22Rv1 (cell line): ENCODE results near the gene PGAM2.
"Not testable (repeated sequence)": the region's sequence is repeated elsewhere in the genome, so short reads cannot be mapped to it uniquely, and the experiment has no call there.

Experiments
- H3K27ac ChIP-seq: fragments of 450-650 bp; 2 replicates; pipeline ENCODE4 v1.5.1; 2017
- TF ChIP-seq, protein P1 (sequence below): fragments of 450-650 bp; IDR thresholded peaks from 2 replicates; pipeline ENCODE4 v1.5.1; 2017; ENCODE audit warnings: mild to moderate bottlenecking

The PGAM2 gene

DNA sequence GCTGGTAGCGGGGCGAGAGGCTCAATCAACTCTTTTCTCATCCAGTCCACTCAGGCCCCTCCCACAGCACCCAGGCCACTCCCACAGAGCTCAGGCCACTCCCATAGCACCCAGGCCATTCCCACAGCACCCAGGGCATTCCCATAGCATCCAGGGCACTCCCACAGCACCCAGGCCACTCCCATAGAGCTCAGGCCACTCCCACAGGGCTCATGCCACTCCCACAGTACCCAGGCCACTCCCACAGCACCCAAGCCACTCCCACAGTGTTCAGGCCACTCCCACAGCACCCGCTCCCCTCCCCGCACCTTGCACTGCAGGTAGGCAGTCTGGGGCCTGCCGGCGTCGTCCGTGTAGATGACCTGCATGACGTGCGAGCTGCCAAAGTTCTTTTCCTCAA, 29.0 kb downstream of the PGAM2 start:
- peak overlapping the region; percentile 50 for H3K27ac ChIP-seq

DNA sequence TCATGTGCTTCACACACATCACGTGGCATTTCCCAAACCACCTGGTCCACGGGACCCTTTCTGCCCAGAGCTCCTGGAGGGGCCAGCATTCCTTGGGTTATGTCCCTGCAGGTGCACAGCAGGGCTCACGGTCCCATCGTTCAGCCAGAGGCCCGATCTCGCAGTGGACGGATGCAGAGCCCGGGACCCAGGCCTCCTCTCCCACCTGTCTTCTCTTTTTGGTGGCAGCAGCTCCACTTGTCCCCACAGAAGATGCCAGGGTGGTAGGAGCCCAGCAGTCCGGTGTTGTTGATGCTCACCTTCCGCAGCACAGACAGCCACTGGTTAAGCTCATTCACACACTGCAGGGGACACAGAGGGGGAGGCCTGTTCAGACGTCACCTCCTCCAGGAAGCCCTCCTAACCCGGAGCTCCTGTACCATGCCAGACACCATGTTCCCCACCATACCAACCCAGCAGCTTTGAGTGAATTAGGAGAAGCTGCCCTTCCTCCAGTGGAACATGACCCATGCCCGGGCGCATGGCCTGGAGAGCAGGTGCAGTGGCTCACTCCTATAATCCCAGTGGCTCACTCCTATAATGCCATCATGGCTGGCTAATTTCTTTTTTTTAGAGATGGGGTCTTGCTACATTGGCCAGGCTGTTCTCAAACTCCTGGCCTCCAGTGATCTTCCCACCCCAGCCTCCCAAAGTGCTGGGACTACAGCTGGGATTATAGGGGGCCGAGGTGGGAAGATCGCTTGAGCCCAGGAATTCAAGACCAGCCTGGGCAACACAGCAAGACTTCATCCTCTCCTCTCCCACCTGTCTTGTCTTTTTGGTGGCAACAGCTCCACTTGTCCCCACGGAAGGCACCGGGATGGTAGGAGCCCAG, 31.2 kb downstream of the PGAM2 start:
- not testable (repeated sequence) for H3K27ac ChIP-seq

DNA sequence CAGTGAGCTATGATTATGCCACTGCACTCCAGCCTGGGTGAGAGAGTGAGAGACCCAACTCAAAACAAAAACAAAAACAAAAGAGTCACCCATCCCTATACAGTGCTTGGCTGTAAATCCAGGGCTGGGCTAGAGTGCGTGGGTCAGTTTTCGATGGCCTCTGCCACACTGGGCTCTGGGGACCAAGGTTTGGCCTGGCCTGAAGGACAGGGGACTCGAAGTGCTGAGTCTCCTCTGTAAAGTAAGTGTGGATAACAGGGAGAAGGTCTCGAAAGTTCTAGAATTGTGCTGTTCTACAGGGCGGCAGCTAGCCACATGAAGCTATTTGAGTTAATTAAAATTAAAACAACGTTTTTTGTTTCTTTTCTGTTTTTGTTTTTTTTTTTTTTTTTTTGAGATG, 33.3 kb downstream of the PGAM2 start:
- not testable (repeated sequence) for H3K27ac ChIP-seq

DNA sequence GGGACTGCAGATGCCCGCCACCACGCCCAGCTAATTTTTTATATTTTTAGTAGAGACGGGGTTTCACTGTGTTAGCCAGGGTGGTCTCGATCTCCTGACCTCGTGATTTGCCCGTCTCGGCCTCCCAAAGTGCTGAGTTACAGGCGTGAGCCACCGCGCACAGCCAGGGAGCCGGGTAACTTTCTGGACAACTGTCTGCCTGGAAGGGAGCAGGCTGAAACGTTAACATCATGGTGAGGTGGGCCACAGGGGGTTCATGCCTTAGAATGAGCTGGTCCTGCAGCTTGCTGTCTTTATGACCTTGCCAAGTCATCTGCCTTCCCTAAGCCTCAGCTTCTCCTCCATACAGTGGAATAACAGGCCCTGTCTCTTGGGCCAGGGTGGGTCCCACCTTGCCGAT, 34.0 kb downstream of the PGAM2 start:
- H3K27ac ChIP-seq: not testable (repeated sequence)

DNA sequence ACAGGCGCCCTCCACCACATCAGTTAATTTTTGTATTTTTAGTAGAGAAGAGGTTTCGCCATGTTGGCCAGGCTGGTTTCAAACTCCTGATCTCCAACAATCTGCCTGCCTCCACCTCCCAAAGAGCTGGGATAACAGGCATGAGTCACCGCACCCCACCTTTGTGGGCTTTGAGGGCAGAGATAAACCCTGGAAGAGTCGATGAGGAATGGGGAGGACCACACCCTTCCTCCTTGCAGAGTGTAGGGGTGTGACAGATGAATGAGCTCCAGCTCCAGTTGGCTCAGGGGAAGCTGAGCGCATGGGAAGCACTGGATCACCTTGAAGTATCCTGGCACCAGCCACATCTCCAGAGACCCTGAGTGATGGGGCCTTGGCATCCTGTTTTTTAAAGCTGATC, 35.3 kb downstream of the PGAM2 start:
- not testable (repeated sequence) for H3K27ac ChIP-seq

DNA sequence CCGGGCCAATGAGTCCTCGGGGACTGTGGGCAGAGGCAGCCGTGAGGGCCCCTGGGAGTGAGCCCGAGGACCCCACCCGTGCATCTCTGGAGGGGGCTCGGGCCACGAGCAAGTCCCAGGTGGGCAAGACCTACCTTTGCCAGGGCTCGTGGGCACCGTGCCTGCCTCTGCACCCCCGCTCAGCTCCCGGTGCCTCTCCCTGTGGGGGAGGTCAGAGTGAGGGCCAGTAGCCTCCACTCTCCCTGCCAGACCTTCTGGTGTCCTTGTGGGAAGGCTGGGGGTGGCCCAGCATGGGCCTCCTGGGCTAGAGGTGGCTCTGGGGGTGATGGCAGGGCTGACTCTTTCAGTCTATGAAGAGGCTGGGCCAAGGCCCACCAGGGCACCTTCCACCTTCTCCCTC, 35.9 kb downstream of the PGAM2 start:
- not testable (repeated sequence) for H3K27ac ChIP-seq

DNA sequence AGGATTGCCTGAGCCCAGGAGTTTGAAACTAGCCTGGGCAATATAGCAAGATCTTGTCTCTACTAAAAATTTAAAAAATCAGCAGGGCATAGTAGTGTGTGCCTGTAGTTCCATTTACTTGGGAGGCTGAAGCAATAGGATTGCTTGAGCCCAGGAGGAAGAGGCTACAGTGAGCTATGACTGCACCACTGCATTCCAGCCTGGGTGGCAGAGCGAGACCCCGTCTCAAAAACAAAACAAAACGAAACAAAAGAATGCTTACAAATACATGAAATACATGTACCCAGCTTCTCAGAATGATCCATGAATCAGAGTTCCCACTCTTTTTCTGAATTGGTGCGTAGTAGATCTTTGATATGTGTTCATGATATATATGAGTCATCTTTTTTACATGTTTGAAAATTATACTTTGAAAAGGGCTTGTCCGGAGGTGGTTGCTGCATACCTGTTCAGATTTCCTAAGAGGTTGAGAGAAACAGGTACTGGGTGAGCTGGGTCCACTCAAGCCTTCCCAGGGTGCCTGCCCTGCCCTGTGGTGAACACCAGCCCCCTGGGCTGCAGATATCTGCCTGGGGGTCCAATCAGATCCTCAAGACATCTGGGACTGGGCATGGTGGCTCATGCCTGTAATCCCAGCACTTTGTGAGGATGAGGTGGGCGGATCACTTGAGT, 42.4 kb downstream of the PGAM2 start:
- peak overlapping the region; percentile 61 for H3K27ac ChIP-seq

DNA sequence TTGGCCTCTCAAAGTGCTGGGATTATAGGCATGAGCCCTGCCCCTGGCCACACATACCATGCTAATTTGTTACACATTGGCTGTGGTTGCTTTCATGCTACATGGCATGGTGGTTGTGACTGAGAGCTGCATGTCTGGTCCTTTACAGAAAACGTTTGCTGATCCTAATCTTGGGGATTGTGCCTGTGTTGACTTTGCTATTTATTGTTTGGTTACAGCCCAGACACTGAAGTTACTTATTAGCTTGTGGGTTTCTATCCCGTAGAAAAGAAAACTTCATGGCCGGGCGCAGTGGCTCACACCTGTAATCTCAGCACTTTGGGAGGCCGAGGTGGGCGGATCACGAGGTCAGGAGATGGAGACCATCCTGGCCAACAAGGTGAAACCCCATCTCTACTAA, 43.3 kb downstream of the PGAM2 start:
- peak overlapping the region; percentile 61 for H3K27ac ChIP-seq

DNA sequence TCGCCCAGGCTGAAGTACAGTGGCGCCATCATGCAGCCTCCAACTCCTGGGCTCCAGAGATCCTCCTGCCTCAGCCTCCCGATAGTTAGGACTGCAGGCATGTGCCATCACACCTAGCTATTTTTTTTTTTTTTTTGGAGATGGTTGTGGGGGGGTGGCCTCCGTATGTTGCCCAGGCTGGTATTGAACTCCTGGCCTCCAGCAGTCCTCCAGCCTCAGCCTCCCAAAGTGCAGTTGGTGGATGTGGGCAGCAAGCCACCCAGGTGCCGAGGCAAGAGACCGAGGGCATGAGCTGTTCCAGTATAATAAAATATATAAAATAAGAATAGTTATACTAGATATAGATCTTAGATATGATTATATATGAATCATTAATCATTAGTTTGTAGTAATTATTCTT, 45.5 kb downstream of the PGAM2 start:
- H3K27ac ChIP-seq: not testable (repeated sequence)

DNA sequence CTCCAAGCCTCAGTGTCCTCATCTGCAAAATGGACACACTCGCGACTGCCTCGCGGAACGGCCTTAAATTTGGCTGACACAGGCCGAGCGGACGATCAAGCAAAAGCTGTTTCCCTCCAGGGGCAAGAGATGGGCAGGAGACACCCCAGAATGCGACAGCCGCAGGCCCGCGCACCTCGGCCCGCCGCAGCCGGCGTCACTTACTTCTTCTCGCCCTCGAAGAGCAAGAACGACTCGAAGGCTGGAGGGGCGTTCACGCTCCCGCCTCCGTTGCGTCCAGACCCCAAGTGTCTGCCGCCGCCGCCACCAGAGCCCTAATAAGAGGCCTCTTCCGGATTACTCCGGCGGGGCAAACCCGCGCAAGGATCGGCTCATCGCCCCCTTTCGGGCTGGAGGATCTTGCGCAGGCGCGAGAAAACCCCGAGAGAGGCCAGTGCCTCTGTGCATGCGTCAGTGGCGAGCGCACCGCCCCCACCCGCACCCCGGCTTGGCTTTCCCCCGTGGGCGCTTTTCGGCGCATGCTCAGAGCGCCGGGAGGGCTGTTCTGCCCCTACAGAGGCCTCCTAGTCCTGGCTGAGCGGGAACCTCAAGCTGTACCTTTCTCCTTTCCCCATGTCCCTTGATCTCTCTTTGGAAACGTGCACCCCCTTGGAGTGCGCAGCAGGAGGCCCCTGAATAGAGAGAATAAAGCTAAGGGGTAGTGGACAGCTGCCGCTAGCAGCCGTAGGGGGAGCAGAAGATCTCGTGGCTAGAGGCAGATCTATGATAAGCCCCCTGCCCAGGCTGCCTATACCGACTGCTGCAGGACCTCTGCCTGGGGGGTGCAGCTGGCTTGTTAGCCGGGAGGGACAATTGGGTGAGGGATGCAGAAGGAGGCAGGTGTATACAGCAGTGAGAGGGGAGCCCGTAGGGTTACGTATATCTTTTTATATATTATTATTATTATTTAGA, 46.2 kb downstream of the PGAM2 start:
- TF ChIP-seq, protein P1, sequence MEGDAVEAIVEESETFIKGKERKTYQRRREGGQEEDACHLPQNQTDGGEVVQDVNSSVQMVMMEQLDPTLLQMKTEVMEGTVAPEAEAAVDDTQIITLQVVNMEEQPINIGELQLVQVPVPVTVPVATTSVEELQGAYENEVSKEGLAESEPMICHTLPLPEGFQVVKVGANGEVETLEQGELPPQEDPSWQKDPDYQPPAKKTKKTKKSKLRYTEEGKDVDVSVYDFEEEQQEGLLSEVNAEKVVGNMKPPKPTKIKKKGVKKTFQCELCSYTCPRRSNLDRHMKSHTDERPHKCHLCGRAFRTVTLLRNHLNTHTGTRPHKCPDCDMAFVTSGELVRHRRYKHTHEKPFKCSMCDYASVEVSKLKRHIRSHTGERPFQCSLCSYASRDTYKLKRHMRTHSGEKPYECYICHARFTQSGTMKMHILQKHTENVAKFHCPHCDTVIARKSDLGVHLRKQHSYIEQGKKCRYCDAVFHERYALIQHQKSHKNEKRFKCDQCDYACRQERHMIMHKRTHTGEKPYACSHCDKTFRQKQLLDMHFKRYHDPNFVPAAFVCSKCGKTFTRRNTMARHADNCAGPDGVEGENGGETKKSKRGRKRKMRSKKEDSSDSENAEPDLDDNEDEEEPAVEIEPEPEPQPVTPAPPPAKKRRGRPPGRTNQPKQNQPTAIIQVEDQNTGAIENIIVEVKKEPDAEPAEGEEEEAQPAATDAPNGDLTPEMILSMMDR: peak; percentile 95
- peak overlapping the region; percentile 55 for H3K27ac ChIP-seq

DNA sequence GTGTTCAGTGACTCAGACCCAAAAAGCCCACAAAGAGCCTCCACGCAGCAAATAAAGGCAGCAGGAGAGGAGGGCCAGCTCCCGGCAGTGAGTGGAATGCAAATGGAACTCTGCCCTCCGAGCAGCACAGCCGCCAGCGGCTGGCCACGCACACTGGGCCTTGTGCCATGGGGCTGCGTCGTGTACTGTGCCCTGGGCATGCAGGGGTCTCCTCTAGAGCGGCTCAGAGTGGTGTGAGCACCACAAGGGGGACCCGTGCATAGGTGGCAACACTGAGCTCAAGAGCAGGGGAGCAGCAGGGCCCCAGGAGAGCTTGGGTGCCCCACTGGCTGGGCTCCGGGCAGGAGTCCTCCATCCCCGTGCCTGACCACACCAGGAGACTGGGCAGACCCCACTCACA, 50.3 kb downstream of the PGAM2 start:
- H3K27ac ChIP-seq: not testable (repeated sequence)
